GM23338 (cell line): Measurements from ENCODE around the gene FASTKD3. TPM values are rescaled to one million over a fixed set of nuclear protein-coding genes. Genes with fewer than 3 reads are reported as not detected.

Experiments used
- ATAC-seq: fragments of 200-7000 bp; cut with Tn5 transposase; 3 replicates; pipeline ENCODE4 v1.9.1; 2020
- DNase-seq: peaks from one replicate; pipeline ENCODE4 v3.0.0-alpha.2; 2015; ENCODE audit warnings: low spot score
- H2AFZ ChIP-seq: fragments of 200-600 bp; sonication (generic); 2 replicates; pipeline ENCODE4 v1.8.0; 2016; ENCODE audit warnings: antibody characterized with exemption, mild to moderate bottlenecking, moderate library complexity
- H3F3A ChIP-seq: fragments of 200-600 bp; sonication (generic); replicated peaks from 2 replicates; pipeline ENCODE4 v1.8.0; 2017; ENCODE audit warnings: antibody characterized with exemption, mixed run types, low read depth
- H3K27ac ChIP-seq: fragments of 200-600 bp; sonication (generic); 2 replicates; pipeline ENCODE4 v1.6.1; 2016; ENCODE audit warnings: low read depth
- H3K27me3 ChIP-seq: fragments of 200-600 bp; sonication (generic); 2 replicates; pipeline ENCODE4 v1.8.0; 2016; ENCODE audit warnings: mild to moderate bottlenecking, mixed run types, moderate library complexity; ENCODE audit not compliant: insufficient read depth
- H3K36me3 ChIP-seq: fragments of 200-600 bp; sonication (generic); 2 replicates; pipeline ENCODE4 v1.8.0; 2016; ENCODE audit warnings: mild to moderate bottlenecking; ENCODE audit not compliant: insufficient read depth
- H3K4me1 ChIP-seq: fragments of 200-600 bp; sonication (generic); 2 replicates; pipeline ENCODE4 v1.8.0; 2016; ENCODE audit warnings: mild to moderate bottlenecking, moderate library complexity; ENCODE audit not compliant: insufficient read depth
- H3K4me2 ChIP-seq: fragments of 200-600 bp; sonication (generic); 2 replicates; pipeline ENCODE4 v1.7.1; 2017; ENCODE audit warnings: mixed run types
- H3K4me3 ChIP-seq: fragments of 200-600 bp; sonication (generic); 2 replicates; pipeline ENCODE4 v1.6.1; 2016; ENCODE audit warnings: mixed run types
- H3K79me2 ChIP-seq: fragments of 200-600 bp; sonication (generic); replicated peaks from 2 replicates; pipeline ENCODE4 v1.8.0; 2017; ENCODE audit warnings: mild to moderate bottlenecking; ENCODE audit not compliant: insufficient read depth
- H3K9me2 ChIP-seq: fragments of 200-600 bp; sonication (generic); 2 replicates; pipeline ENCODE4 v1.8.0; 2017; ENCODE audit not compliant: insufficient read depth
- H4K20me1 ChIP-seq: fragments of 200-600 bp; sonication (generic); replicated peaks from 2 replicates; pipeline ENCODE4 v1.8.0; 2017; ENCODE audit warnings: mild to moderate bottlenecking; ENCODE audit not compliant: insufficient read depth
- H3K27ac Mint-ChIP-seq: 2 replicates; pipeline ENCODE4 v1.8.0; 2020; ENCODE audit warnings: inconsistent platforms, mild to moderate bottlenecking, moderate library complexity, mixed read lengths
- H3K27me3 Mint-ChIP-seq: 3 replicates; pipeline ENCODE4 v1.8.0; 2022; ENCODE audit warnings: low read depth, mild to moderate bottlenecking, moderate library complexity, mixed read lengths, inconsistent platforms; ENCODE audit not compliant: insufficient read depth, poor library complexity
- H3K36me3 Mint-ChIP-seq: 3 replicates; pipeline ENCODE4 v1.8.0; 2021; ENCODE audit warnings: low read depth, mild to moderate bottlenecking, inconsistent platforms, moderate library complexity, mixed read lengths
- H3K4me1 Mint-ChIP-seq: 3 replicates; pipeline ENCODE4 v1.8.0; 2020; ENCODE audit warnings: mild to moderate bottlenecking, inconsistent platforms, mixed read lengths
- H3K4me3 Mint-ChIP-seq: 3 replicates; pipeline ENCODE4 v1.8.0; 2021; ENCODE audit warnings: moderate library complexity, mild to moderate bottlenecking, inconsistent platforms, mixed read lengths
- H3K9me3 Mint-ChIP-seq: 3 replicates; pipeline ENCODE4 v1.8.0; 2020; ENCODE audit warnings: moderate library complexity, mild to moderate bottlenecking, inconsistent platforms, mixed read lengths
- CTCF ChIP-seq, 2 experiments: fragments of 200-600 bp in 1 of 2; sonication (generic) in 1 of 2; conservative IDR thresholded peaks; 2 replicates each; pipeline versions ENCODE4 v1.5.1 to v1.6.1; 2016 to 2017; ENCODE audit warnings: antibody characterized with exemption in 2 of 2, low read depth in 2 of 2, mild to moderate bottlenecking in 2 of 2, moderate library complexity in 1 of 2
- EZH2 ChIP-seq: fragments of 200-600 bp; sonication (generic); IDR thresholded peaks from one replicate; pipeline ENCODE4 v1.8.0; 2017; ENCODE audit warnings: antibody characterized with exemption, mild to moderate bottlenecking, low read depth; ENCODE audit not compliant: unreplicated experiment
- JUNB ChIP-seq: IDR thresholded peaks from one replicate; pipeline ENCODE4 v1.6.1; 2016; ENCODE audit warnings: antibody characterized with exemption; ENCODE audit not compliant: unreplicated experiment
- NANOG ChIP-seq: IDR thresholded peaks from 2 replicates; pipeline ENCODE4 v1.6.1; 2016; ENCODE audit warnings: antibody characterized with exemption, borderline replicate concordance
- polyA plus RNA-seq: library from polyadenylated mRNA; unstranded; fragments of >200 nt; fragmentation: Nextera tagmentation; extraction: Ambion mirVana; gene quantifications from 2 replicates; pipeline ENCODE4 v1.2.1, GENCODE V29; 2016
- total RNA-seq: library from RNA; depleted of rRNA; stranded (reverse); fragments of >200 nt; shearing (Covaris generic); gene quantifications from 2 replicates; pipeline ENCODE4 v1.2.3, GENCODE V29; 2014
- TF ChIP-seq, protein P1 (sequence below): fragments of 250-450 bp; sonication (Bioruptor Pico); IDR thresholded peaks from 2 replicates; pipeline ENCODE4 v1.5.0; 2020; ENCODE audit warnings: mild to moderate bottlenecking, moderate library complexity

FASTKD3 gene
- total and polyA plus RNA-seq, 2 experiments from 2014 or later = 10.8 to 13.5 TPM

DNA sequence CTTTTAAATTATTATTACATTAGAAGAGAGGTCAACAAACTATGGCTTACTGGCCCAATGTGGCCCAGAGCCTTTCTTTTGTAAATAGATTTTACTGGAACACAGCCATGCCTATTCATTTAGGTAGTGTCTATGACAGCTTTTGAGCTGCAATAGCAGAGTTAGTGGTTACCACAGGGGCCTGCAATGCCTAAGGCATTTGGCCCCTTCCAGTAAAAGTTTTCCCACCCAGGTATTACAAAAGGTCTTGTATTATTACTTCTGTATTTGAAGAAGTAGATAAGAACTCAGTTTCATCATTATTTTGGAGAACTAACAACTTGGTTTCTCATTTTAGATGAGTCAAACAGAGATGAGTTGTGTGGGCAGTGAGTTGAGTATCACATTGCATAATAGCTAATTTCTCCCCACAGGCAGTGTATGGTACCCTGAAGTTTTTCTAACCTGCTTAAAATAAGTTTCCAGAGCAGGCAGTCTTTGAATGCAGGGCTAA is 9.6 kb upstream of the FASTKD3 start (continued):
- TF ChIP-seq, protein P1, sequence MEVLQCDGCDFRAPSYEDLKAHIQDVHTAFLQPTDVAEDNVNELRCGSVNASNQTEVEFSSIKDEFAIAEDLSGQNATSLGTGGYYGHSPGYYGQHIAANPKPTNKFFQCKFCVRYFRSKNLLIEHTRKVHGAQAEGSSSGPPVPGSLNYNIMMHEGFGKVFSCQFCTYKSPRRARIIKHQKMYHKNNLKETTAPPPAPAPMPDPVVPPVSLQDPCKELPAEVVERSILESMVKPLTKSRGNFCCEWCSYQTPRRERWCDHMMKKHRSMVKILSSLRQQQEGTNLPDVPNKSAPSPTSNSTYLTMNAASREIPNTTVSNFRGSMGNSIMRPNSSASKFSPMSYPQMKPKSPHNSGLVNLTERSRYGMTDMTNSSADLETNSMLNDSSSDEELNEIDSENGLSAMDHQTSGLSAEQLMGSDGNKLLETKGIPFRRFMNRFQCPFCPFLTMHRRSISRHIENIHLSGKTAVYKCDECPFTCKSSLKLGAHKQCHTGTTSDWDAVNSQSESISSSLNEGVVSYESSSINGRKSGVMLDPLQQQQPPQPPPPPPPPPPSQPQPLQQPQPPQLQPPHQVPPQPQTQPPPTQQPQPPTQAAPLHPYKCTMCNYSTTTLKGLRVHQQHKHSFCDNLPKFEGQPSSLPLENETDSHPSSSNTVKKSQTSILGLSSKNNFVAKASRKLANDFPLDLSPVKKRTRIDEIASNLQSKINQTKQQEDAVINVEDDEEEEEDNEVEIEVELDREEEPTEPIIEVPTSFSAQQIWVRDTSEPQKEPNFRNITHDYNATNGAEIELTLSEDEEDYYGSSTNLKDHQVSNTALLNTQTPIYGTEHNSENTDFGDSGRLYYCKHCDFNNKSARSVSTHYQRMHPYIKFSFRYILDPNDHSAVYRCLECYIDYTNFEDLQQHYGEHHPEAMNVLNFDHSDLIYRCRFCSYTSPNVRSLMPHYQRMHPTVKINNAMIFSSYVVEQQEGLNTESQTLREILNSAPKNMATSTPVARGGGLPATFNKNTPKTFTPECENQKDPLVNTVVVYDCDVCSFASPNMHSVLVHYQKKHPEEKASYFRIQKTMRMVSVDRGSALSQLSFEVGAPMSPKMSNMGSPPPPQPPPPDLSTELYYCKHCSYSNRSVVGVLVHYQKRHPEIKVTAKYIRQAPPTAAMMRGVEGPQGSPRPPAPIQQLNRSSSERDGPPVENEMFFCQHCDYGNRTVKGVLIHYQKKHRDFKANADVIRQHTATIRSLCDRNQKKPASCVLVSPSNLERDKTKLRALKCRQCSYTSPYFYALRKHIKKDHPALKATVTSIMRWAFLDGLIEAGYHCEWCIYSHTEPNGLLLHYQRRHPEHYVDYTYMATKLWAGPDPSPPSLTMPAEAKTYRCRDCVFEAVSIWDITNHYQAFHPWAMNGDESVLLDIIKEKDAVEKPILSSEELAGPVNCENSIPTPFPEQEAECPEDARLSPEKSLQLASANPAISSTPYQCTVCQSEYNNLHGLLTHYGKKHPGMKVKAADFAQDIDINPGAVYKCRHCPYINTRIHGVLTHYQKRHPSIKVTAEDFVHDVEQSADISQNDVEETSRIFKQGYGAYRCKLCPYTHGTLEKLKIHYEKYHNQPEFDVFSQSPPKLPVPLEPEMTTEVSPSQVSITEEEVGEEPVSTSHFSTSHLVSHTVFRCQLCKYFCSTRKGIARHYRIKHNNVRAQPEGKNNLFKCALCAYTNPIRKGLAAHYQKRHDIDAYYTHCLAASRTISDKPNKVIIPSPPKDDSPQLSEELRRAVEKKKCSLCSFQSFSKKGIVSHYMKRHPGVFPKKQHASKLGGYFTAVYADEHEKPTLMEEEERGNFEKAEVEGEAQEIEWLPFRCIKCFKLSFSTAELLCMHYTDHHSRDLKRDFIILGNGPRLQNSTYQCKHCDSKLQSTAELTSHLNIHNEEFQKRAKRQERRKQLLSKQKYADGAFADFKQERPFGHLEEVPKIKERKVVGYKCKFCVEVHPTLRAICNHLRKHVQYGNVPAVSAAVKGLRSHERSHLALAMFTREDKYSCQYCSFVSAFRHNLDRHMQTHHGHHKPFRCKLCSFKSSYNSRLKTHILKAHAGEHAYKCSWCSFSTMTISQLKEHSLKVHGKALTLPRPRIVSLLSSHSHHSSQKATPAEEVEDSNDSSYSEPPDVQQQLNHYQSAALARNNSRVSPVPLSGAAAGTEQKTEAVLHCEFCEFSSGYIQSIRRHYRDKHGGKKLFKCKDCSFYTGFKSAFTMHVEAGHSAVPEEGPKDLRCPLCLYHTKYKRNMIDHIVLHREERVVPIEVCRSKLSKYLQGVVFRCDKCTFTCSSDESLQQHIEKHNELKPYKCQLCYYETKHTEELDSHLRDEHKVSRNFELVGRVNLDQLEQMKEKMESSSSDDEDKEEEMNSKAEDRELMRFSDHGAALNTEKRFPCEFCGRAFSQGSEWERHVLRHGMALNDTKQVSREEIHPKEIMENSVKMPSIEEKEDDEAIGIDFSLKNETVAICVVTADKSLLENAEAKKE (CRISPR knock-in tag) = no peak
- no peak for TF ChIP-seq NANOG
- no peak for TF ChIP-seq JUNB
- TF ChIP-seq EZH2 = no peak
- no peak for TF ChIP-seq CTCF (conservative IDR thresholded peaks at IDR 0.05; ENCODE audit: low read depth in 2 of 2)

- H3K36me3 ChIP-seq = peaks cover 55% of the 10 kb centered on the region
- Mint-ChIP-seq H3K36me3 (peaks cover 68% of the 10 kb centered on the region), H3K9me3 (no peaks in the 10 kb centered on the region), H3K4me1 (peaks cover 1% of the 10 kb centered on the region; the same call in 1 of the 3 replicates), H3K27ac (no peak overlapping the region), H3K27me3 (no peaks in the 10 kb centered on the region), H3K4me3 (no peak overlapping the region)
- H3F3A ChIP-seq = no peaks in the 10 kb centered on the region
- DNase-seq (no peak), ATAC-seq (no peak)
- no peaks in the 10 kb centered on the region for H3K4me1 ChIP-seq
- H3K27ac ChIP-seq = no peak overlapping the region
- no peaks in the 10 kb centered on the region for H3K27me3 ChIP-seq
- H4K20me1 ChIP-seq = peaks cover 23% of the 10 kb centered on the region
- no peaks in the 10 kb centered on the region for H3K9me2 ChIP-seq
- H3K4me3 ChIP-seq = no peak overlapping the region
- no peak overlapping the region for H3K4me2 ChIP-seq
- peaks cover 54% of the 10 kb centered on the region for H3K79me2 ChIP-seq
- no peak overlapping the region for H2AFZ ChIP-seq
- TF ChIP-seq, protein P1 (CRISPR knock-in tag) = no peak
Measured at GRCh38 chr5:7877851-7878250, 9.0 kb upstream of the FASTKD3 start.
